GM12872 (cell line): Measurements from ENCODE around the gene ILDR1.

ENCODE experiments used
- CTCF ChIP-seq: IDR thresholded peaks from 3 replicates; pipeline ENCODE4 v1.5.1; 2011; ENCODE audit warnings: low read depth, mild to moderate bottlenecking, low read length, moderate library complexity; ENCODE audit not compliant: insufficient read depth

ILDR1 gene

DNA sequence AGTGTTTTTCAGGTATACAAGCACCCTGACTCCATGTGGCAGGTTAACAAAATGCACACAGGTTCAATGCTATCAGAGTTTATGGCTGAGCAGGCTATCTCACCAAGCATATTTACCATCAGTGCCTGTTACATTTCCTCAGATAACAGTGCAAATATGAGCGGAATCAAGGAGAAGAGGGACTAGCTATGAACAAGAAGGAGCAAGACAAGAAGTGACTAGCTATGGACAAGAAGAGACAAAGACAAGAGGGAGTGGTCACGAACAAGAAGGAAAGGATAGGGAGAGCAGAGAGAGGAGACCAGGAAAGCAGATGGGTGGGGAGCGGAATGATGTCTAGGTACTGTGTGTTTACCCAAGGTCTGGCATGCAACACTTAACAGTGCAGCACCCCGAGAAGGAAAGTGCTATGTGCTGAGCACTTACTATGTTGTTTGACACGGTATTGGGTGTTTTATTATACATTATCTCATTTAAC, 8.6 kb downstream of the ILDR1 start:
- TF ChIP-seq CTCF, result no peak

DNA sequence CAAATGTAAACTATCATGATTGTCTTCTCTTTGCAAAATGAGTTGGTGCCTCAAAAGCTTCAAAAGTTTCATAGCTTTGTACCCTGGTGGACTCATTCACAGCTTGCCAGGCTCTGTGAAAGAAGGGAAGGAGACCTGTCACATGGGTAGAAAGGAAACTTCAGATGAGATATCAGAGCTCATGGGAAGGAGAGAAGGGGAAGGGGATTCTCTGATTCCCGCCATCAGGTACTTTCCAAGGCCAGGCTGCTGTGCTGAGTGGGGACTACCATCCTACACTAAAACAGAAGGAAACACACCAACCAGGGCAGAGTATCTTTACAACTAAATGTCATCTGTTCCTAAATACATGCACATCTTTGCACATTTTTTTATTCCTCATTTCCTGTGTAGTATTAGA, 9.2 kb downstream of the ILDR1 start:
- TF ChIP-seq CTCF, result no peak

- no peak for TF ChIP-seq CTCF
These were observed 10.7 kb downstream of the ILDR1 start for GRCh38 chr3:122011396-122011795.

DNA sequence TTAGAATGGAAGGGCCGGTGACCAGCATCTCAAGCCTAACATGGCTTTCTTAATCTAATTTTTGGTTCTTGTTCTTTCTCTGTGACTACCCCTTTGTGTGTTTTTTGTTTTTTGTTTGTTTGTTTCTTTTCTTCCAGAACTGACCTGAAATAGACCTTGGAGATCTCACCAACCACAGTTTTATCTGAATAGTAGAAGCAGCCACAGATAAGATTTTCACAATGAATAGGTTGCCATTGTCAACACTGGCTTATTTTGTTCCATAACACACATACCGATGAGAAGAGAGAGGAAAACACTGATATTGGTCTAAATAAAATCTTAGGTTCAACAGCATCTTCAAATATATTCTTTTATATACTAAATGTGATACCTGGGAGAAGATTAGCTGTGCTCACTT, 11.5 kb downstream of the ILDR1 start:
- TF ChIP-seq CTCF, result no peak

GRCh38 chr3:122008166-122008565, 13.9 kb downstream of the ILDR1 start:
- TF ChIP-seq CTCF, result no peak

DNA sequence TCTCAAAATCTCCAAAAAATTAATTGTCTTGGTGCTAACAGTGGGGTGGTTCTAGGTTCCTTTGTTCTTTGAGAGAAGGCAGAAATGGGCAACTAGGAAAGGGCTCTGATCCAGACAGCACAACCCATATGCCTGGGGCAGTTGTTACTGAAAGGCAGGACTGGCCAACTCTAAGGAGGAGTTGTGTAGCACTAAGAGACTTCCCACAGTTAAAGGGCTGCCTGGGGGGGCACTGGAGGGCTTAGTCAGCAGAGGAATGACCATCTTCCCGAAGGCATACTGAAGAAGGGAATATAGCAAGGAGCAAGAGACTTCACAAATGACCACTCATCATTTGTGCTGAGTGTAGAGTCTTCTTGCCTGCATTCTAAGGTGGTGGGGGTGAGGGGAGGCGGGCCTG, 15.8 kb downstream of the ILDR1 start:
- no peak for TF ChIP-seq CTCF

DNA sequence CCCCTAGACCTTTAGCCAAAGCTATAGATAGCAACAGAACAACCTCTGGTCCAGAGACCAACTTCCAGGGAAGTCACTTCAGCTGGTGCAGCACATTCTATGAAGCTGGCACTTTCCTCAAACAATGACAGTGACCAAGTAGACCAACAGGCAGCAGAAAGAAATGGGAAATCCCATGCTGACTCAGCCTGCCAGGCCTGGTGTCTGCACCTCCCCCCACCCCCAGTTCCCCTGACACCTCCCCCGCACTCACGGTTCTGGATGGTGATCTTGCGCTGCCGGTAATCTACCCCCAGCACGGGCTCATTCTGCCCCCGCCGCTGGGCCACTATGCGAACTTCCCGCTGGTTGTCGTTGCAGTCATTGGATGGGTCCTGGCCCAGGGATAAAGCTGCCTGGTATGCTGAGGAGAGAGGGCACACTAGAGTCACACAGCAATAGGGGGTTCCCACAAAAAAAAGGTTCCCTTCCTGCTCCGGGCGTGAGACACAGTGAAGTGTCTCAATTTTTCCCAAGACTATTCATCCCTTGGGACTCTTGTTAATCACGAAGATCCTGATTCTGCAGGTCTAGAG, 17.0 kb downstream of the ILDR1 start:
- no peak for TF ChIP-seq CTCF

- TF ChIP-seq CTCF, result no peak
These were observed 17.9 kb downstream of the ILDR1 start for GRCh38 chr3:122004107-122004506.
